Erythroblast (primary cell): ENCODE results near the gene DNAJC11.

Source experiments
- DNase-seq, 2 experiments: peaks; one replicate each; lab custom pipeline; 2025; lab: John Stamatoyannopoulos, UW
- GATA1 ChIP-seq: IDR thresholded peaks from 2 replicates; pipeline ENCODE4 v1.6.1; 2011; ENCODE audit warnings: low read depth, mild to moderate bottlenecking, control low read depth, low read length, moderate library complexity
- POLR2A ChIP-seq: IDR thresholded peaks from 2 replicates; pipeline ENCODE4 v1.6.1; 2011; ENCODE audit warnings: mild to moderate bottlenecking, low read length

Gene DNAJC11

DNA sequence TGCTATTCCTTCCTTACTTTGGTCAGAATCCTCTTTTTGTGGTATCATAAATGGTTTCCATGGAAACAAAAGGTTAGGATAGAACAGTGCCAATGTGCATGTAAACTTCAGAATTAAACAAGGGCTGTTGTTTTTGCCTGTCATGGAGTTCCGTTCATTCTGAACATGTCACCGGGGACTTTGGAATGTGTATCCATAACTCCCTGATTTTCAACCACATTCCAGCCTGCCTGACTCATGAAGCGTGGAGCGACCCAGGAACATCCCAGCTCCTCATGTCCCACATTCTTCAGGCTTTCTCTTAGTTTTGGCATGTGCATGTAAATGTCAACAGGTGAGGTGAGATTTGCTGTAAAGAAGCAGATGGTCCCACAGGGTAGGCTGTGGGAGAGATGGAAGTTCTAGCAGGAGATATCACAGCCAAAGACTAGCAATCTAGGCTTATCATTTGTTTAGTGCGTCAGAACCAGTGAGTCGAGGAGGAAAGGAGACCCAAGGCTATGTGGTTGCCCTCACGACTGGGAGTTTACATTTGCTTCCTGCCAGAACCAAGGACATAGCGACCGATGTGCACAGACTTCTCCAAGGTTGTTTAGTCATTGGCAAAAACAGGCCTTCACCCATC lies 23.0 kb upstream of the DNAJC11 start:
- DNase-seq, result no peak
- no peak for TF ChIP-seq GATA1
- TF ChIP-seq POLR2A, result no peak

DNA sequence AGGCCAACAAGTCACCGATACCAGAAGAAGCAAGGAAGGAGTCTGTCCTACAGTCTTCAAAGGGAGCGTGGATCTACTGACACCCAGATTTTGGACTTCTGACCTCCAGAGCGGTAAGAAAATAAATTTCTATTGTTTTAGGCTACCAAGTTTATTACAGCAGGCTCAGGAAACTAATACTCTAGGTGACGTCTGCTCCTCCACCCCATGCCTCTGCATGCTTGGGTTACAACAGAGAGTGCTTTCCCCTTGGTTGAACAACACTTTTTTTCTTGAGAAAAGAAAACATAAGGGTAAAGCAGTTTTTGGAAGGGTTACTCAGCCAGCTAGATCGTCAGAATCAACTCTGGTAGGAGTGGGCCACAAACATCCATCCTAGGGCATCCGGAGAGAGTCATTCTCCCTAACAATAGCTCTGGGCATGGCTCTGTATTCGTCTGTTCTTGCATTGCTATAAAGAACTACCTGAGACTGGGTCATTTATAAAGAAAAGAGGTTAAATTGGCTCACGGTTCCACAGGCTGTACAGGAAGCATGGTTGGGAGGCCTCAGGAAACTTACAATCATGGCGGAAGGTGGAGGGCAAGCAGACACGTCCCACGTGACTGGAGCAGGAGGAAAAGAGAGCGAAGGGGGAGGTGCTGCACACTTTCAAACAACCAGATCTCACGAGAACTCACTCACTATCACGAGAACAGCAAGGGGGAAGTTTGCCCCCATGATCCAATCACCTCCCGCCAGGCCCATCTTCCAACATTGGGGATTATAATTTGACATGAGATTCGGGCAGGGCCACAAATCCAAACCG lies 22.2 kb upstream of the DNAJC11 start:
- DNase-seq, result no peak
- TF ChIP-seq GATA1 (no peak), POLR2A (no peak)

DNA sequence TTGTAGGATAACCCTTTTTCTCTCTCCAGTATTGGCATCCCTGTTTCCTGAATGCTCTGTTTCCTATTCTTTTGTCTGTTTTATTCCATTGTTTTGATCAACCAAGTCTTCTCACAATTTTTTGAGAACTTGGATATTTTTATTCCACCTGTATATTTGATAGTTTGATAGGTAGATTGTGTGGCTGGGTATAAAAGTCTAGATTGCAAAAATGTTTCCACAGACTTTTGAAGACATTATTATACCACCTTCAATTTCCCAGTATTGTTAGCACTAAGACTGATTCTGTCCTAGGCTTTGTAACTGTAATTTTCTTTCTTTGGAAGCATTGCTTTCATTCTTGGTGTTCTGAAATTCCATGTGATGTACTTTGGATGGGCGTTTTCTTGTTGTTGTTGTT lies 9.6 kb upstream of the DNAJC11 start:
- no peak for TF ChIP-seq POLR2A
- TF ChIP-seq GATA1, result no peak
- DNase-seq, result no peak

DNA sequence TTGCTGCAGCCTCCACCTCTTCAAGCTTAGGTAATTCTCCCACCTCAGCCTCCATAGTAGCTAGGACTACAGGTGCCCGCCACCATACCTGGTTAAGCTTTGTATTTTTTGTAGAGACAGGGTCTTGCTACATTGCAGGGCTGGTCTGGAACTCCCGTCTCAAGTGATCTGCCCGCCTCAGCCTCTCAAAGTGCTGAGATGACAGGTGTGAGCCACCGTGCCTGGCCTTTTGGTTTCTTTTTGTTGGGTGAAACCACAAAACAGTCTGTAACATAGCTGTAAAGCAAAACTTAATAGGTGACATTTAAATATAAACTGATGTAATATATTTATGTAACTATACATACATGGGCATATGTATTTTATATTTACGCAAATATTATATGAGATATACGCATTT lies 3.1 kb upstream of the DNAJC11 start:
- TF ChIP-seq GATA1, result no peak
- TF ChIP-seq POLR2A, result no peak
- DNase-seq, result no peak

DNA sequence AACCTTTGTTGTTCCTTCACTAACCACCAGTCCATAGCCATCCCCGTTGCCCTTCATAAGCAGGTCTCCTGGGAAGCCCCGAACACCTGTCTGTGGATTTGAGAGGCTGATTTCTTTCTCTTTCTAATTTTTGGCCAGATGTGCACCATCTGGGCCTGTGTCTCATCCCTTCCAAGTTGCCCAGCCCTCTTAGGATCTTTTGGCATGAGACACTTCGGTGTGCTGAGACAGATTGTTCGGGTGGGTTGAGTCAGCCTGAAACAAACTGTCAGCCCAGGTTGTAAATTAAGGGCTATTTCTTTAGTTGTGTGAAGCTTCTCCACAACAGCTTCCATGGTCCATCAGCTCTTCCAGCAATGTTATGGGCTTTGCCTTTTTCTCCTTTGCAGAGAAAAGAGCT lies 1.4 kb upstream of the DNAJC11 start:
- DNase-seq, result peak in 1 of 2 experiments; percentile 10
- TF ChIP-seq POLR2A (no peak), GATA1 (no peak)

DNA sequence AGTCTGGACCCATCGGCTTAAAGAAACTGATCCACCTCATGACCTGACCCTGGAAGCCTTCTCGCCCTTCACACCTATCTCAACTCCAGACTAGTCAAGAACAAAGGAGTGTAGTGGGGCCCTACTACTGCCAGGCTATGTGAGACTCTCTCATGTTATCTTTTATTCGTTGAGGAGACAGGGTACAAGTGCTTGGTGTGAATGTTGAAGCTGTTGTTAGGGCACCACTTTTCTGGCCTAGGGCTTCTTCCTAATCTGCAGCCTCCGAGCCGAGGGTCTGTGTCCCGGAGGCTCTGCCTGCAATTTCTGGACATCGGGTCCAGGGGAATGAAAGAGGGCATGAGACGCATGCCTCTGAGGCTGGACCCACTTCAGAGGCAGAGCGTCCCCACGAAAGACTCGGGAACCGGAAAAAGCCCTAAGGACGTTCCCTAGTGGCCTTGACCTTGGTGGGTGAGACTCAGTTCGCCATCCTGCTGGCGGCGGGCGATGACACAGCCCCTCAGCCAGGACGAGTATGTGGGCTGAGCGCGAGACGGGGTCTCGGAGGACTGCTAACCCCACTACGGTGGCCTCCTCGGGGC lies 671 bp downstream of the DNAJC11 start:
- TF ChIP-seq POLR2A (no peak), GATA1 (no peak)
- DNase-seq, result peak; percentile 58 to 61

DNA sequence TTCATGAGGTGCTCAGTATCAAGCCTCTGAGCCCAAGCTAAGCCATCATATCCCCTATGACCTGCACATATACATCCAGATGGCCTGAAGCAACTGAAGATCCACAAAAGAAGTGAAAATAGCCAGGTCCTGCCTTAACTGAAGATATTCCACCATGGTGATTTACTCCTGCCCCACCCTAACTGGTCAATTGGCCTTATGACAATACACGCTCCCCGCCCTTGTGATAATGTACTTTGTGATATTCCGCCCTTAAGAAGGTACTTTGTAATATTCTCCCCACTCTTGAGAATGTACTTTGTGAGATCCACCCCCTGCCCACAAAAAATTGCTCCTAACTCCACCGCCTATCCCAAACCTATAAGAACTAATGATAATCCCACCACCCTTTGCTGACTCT lies 1.7 kb downstream of the DNAJC11 start:
- TF ChIP-seq POLR2A, result peak; percentile 9
- peak; percentile 25 to 56 for DNase-seq

DNA sequence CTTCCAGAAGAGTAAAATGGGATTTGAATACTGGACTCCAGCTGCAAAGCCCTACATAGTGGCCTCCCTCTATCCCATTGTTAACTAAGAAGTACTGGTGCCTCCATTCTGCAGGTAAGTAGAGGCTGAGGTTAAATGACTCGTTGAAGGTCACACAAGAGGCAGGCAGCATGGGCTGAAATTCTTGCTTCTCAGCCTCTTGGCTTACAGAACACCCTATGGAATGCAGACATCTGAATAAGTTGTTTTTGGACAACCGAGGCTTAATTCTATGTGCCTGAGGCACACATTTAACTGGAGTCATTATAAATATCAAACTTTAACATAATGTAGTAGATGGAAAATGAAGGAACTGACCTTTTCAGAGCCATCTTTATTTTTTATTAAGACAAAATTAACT lies 5.7 kb downstream of the DNAJC11 start:
- no peak for TF ChIP-seq POLR2A
- no peak for TF ChIP-seq GATA1
- DNase-seq, result no peak

DNA sequence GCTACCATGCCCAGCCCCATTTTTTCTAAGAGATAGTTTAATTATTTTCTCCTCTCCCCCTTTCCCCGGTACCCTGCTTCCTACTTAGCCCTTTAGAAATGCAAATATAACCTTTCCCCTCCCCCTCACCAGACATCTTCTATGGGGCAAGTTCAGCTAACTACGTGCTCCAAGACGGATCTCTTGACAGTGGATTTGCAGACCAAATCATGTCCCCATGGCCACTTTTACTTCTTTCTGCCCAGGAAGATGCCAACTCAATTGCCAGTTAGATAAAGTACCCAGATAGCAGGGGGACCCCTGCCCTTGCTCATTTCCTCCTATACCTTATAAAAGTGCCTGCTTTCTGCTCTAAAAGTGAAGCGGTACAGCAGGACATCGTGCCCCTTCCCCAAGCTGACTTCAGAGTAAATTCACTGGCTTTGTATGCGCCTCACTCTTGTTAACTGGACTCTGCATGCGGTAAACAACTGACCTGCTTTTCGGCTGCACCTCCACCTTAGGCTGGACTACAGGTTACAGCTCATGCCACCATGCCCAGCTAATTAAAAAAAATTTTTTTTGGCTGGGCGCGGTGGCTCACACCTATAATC lies 7.4 kb downstream of the DNAJC11 start:
- DNase-seq, result no peak
- TF ChIP-seq GATA1 (no peak), POLR2A (no peak)

DNA sequence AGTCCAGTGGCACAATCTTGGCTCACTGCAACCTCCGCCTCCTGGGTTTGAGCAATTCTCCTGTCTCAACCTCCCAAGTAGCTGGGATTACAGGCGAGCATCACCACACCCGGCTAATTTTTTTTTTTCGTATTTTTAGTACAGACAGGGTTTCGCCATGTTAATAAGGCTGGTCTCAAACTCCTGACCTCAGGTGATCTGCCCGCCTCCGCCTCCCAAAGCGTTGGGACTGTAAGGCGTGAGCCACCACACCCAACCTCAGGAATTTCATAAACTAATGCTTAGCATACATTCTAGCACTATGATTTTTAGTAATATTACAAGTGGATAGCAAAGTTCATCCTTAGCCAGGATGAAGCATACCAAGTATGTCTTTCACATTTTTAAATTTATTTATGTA lies 8.7 kb downstream of the DNAJC11 start:
- no peak for DNase-seq
- TF ChIP-seq POLR2A (no peak), GATA1 (no peak)

DNA sequence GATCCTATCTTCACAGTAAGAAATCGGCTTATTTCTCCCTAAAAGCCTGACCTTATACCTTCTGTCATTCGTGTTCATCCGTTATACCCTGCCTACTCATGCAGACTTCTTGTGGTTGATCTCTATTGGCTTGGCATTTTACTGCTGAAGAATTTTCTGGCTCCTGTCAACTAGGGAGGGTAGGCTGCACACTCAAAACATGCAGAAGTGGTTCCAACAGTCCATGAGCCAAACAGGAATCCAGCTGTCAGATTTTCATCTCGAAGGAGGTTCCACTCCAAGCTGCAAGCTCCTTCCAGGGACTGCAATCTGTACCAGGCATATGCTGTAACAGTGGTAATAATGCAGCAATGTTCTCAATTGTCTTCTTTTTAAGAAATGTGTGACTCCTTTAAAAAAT lies 10.1 kb downstream of the DNAJC11 start:
- TF ChIP-seq GATA1, result no peak
- DNase-seq, result no peak

DNA sequence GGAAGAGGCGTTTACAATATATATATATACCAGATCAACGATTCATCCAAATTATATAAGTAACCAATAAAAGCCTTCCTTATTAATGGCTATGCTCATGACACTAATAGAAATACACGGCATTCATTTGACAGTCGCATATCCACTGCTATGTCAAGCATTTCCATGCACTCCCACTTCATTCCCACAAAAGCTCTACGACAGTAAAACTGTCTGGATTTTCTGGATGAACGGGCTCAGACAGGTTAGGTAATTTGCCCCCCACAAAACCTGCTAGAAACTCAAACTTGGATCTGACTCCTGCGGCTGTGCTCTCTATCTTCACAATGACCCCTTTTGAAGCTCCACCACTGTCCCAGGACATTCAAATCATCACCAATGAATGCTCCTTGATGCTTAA lies 11.4 kb downstream of the DNAJC11 start:
- no peak for DNase-seq
- TF ChIP-seq POLR2A (no peak), GATA1 (no peak)

DNA sequence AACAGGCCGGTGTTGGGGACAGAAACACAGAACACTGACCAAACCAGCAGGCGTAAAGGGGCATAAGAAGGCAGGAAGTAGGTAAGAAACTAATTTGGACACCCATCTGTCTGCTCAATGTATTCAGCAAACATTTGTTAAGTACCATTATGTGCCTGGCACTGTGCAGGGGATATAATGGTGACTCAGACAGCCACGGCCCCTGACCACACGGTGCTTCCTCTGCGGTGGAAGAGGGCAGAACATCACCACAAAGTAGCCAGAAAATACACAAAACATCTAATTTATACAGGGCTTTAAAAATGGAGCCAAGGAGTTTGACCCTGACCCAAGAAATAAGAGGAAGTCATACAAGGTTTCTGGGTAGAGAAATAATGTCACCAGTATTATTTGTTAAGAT lies 12.9 kb downstream of the DNAJC11 start:
- no peak for TF ChIP-seq GATA1
- TF ChIP-seq POLR2A, result no peak
- no peak for DNase-seq

DNA sequence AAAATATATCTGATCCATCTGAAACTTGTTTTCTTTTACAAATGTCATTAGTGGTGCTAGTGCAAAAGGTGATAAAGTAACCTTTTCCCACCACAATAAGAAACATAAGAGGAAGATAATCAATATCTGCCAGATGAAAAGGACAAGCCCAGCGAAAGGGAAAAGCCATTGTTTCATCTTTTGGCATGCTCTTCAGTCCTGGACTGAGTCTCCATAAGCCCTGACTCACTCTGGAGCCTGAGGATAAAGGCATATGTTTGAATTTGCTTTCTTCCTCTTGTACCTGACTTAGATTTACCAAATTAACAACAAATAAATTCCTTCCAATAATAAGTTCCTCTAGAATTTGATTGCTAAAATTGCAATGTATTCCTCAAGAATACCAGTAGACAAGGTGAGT lies 13.6 kb downstream of the DNAJC11 start:
- DNase-seq, result no peak
- TF ChIP-seq POLR2A (no peak), GATA1 (no peak)

DNA sequence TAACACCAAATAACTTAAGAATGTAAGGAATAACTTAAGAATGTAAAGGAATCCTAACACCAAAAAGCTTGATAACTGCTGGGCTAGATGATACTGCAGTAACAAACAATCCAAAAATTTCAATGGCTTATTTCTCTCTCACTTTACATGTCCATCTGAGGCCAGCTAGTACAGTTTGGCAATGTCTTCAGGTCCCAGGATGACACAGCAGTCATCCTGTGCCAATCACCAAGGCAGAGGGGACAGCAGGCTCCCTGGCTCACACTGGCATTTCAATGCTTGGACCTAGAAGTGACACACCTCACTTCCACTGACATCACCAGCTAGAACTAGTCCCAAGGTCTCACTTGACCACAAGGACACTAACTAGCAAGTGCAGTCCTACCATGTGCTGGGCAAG lies 15.3 kb downstream of the DNAJC11 start:
- TF ChIP-seq POLR2A, result no peak
- TF ChIP-seq GATA1, result no peak
- peak; percentile 10 to 38 for DNase-seq

DNA sequence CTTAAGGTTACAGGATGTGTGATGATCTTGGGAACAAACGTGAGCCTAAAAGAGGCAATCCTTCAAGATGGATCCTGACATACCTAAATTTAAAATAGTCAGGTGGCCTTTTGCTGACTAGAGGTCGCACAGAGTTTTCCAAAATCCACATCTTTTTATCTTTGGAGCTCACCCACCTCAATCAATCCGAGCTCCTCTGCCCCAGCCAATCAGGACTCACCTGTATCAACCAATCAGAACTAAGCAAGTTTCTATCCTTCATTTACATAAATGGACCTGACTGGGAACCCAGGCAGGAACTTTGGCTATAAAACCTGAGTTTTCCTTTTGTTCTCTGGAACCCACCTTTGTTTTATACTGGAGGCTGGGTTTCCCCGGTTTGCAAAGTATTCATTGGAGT lies 16.2 kb downstream of the DNAJC11 start:
- no peak for TF ChIP-seq GATA1
- TF ChIP-seq POLR2A, result no peak
- DNase-seq, result no peak
